Breast epithelium (tissue), 3 donors: ENCODE results near the gene CCDC6.

ENCODE experiments used
- CTCF ChIP-seq, 3 donors: fragments of 450-650 bp; IDR thresholded peaks; one replicate each; pipeline ENCODE4 v1.5.1; 2016 to 2017; ENCODE audit warnings: antibody characterized with exemption in 3 of 3, mild to moderate bottlenecking in 3 of 3, moderate library complexity in 3 of 3
- POLR2A ChIP-seq: fragments of 450-650 bp; IDR thresholded peaks from one replicate; pipeline ENCODE4 v1.6.1; 2016; ENCODE audit warnings: antibody characterized with exemption, mild to moderate bottlenecking, moderate library complexity

- TF ChIP-seq CTCF (IDR thresholded peaks at IDR 0.05) (no peak), POLR2A (no peak)
These were observed 10.2 kb downstream of the CCDC6 start for GRCh38 chr10:59896191-59896590.
